MM.1S (cell line): Measurements from ENCODE around the gene VDAC2.
"Not testable (repeated sequence)": the region's sequence is repeated elsewhere in the genome, so short reads cannot be mapped to it uniquely, and the experiment has no call there.

Experiments used
- DNase-seq: peaks from one replicate; pipeline ENCODE4 v3.0.0-alpha.2; 2015
- H2AFZ ChIP-seq: fragments of 300-600 bp; sonication (generic); 2 replicates; pipeline ENCODE4 v1.6.0; 2016; ENCODE audit warnings: antibody characterized with exemption, low read length
- H3F3A ChIP-seq: fragments of 300-600 bp; sonication (generic); 2 replicates; pipeline ENCODE4 v1.6.1; 2016; ENCODE audit warnings: mild to moderate bottlenecking, antibody characterized with exemption, low read length, moderate library complexity, mixed read lengths; ENCODE audit not compliant: insufficient read depth
- H3K27ac ChIP-seq: fragments of 300-600 bp; sonication (generic); 2 replicates; pipeline ENCODE4 v1.5.1; 2016; ENCODE audit warnings: mild to moderate bottlenecking, low read length
- H3K27me3 ChIP-seq: fragments of 300-600 bp; sonication (generic); replicated peaks from 2 replicates; pipeline ENCODE4 v1.6.0; 2016; ENCODE audit warnings: low read length; ENCODE audit not compliant: insufficient read depth
- H3K36me3 ChIP-seq: fragments of 300-600 bp; sonication (generic); replicated peaks from 2 replicates; pipeline ENCODE4 v1.6.1; 2016; ENCODE audit warnings: mild to moderate bottlenecking, low read length, mixed read lengths; ENCODE audit not compliant: insufficient read depth
- H3K4me1 ChIP-seq: fragments of 300-600 bp; sonication (generic); 2 replicates; pipeline ENCODE4 v1.6.1; 2016; ENCODE audit warnings: low read length, mixed read lengths
- H3K4me2 ChIP-seq: fragments of 300-600 bp; sonication (generic); 2 replicates; pipeline ENCODE4 v1.6.0; 2016; ENCODE audit warnings: low read depth, low read length
- H3K4me3 ChIP-seq: fragments of 300-600 bp; sonication (generic); 2 replicates; pipeline ENCODE4 v1.5.1; 2016; ENCODE audit warnings: low read length, mixed read lengths
- H3K79me2 ChIP-seq: fragments of 300-600 bp; sonication (generic); 2 replicates; pipeline ENCODE4 v1.6.1; 2016; ENCODE audit warnings: mixed run types, low read length, mixed read lengths
- H3K9ac ChIP-seq: fragments of 300-600 bp; sonication (generic); 2 replicates; pipeline ENCODE4 v1.6.1; 2016; ENCODE audit warnings: low read length, mixed read lengths
- H3K9me2 ChIP-seq: fragments of 300-600 bp; sonication (generic); replicated peaks from 2 replicates; pipeline ENCODE4 v1.6.1; 2016; ENCODE audit warnings: mild to moderate bottlenecking, low read length, mixed read lengths; ENCODE audit not compliant: insufficient read depth
- H3K9me3 ChIP-seq: fragments of 300-600 bp; sonication (generic); replicated peaks from 2 replicates; pipeline ENCODE4 v1.6.1; 2016; ENCODE audit warnings: mild to moderate bottlenecking, low read length, mixed read lengths; ENCODE audit not compliant: insufficient read depth
- H4K20me1 ChIP-seq: fragments of 300-600 bp; sonication (generic); 2 replicates; pipeline ENCODE4 v1.6.1; 2016; ENCODE audit warnings: mild to moderate bottlenecking, low read length, moderate library complexity, mixed read lengths; ENCODE audit not compliant: insufficient read depth
- CTCF ChIP-seq: fragments of 300-600 bp; sonication (generic); IDR thresholded peaks from 2 replicates; pipeline ENCODE4 v1.5.1; 2016; ENCODE audit warnings: antibody characterized with exemption, low read length, mixed read lengths
- EZH2 ChIP-seq: fragments of 300-600 bp; sonication (generic); optimal IDR thresholded peaks from 2 replicates; pipeline ENCODE3; 2017; ENCODE audit warnings: low read depth, mild to moderate bottlenecking, antibody characterized with exemption, low read length, mixed read lengths
- EZH2phosphoT487 ChIP-seq: fragments of 300-600 bp; sonication (generic); IDR thresholded peaks from 2 replicates; pipeline ENCODE4 v1.6.1; 2018; ENCODE audit warnings: antibody characterized with exemption, low read length

The VDAC2 gene

GRCh38 chr10:75189266-75190096 is 21.1 kb upstream of the VDAC2 start:
- no peaks in the 10 kb centered on the region for H3K27me3 ChIP-seq
- TF ChIP-seq EZH2 = no peak
- no peak for TF ChIP-seq EZH2phosphoT487
- TF ChIP-seq CTCF = no peak
- peaks cover 4% of the 10 kb centered on the region; the same call in 1 of the 2 replicates for H3F3A ChIP-seq
- H3K4me3 ChIP-seq = no peak overlapping the region
- no peaks in the 10 kb centered on the region for H3K36me3 ChIP-seq
- no peak overlapping the region for H3K9ac ChIP-seq
- H3K9me3 ChIP-seq = no peaks in the 10 kb centered on the region
- H3K27ac ChIP-seq = no peak overlapping the region
- H3K9me2 ChIP-seq = no peaks in the 10 kb centered on the region
- no peak for DNase-seq
- H2AFZ ChIP-seq = no peak overlapping the region
- no peaks in the 10 kb centered on the region for H3K79me2 ChIP-seq
- no peak overlapping the region for H3K4me2 ChIP-seq
- H4K20me1 ChIP-seq = no peaks in the 10 kb centered on the region
- H3K4me1 ChIP-seq = no peaks in the 10 kb centered on the region

DNA sequence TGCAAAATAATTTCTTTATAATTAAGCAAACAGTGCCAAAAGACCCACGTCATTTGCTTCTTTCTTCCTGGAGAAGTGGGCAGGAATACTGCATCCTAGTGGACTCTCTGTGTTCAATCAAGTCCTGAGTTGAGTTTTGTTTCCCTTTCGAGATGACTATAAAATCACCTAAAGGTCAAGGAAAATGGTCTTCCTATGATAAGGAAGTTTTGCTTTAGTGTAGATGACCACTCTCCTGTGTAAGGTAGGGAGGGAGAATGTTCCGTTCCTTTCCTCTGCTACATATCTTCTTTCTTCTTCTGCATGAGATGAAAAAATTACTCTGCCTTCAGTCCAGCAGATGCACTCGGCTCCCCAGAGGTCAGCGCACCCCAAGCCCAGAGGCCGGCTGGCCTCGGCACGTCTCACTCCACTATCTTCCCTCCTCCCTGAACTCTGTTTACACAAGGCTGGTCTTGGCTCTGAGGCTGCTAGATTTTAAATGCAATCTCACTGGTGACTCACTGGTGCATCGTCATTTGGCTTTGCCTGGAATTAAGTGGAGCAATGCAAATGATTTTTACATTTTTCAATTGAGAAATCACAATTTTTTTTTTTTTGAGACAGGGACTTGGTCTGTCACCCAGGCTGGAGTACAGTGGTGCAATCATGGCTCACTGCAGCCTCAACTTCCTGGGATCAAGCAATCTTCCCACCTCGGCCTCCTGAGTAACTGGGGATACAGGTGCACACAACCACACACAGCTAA is 18.6 kb upstream of the VDAC2 start:
- Histone ChIP-seq H3K4me2 (no peak overlapping the region), H4K20me1 (no peaks in the 10 kb centered on the region), H3K27me3 (no peaks in the 10 kb centered on the region), H3K36me3 (no peaks in the 10 kb centered on the region), H3F3A (peaks cover 4% of the 10 kb centered on the region; the same call in 1 of the 2 replicates), H3K9ac (no peak overlapping the region), H3K79me2 (no peaks in the 10 kb centered on the region), H3K4me3 (no peak overlapping the region), H2AFZ (no peak overlapping the region), H3K27ac (no peak overlapping the region), H3K9me2 (no peaks in the 10 kb centered on the region), H3K4me1 (no peaks in the 10 kb centered on the region), H3K9me3 (no peaks in the 10 kb centered on the region)
- TF ChIP-seq EZH2 (no peak), EZH2phosphoT487 (no peak), CTCF (no peak)
- DNase-seq = no peak

DNA sequence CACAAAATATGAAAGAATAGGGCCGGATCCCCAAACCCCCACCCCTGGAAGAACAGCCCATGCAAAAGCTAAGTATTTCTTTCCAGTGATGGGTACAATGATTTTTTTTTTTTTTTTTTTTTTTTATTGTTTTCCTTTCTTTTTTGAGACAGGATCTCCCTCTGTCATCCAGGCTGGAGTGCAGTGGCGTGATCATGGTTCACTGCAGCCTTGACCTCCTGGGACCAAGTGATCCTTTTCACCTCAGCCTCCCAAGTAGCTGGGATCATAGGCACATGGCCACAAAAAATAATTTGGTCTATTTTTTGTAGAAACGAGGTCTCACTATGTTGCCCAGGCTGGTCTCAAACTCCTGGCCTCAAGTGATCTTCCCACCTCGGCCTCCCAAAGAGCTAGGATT is 16.0 kb upstream of the VDAC2 start:
- H3K36me3 ChIP-seq, H3K79me2 ChIP-seq, H3F3A ChIP-seq, DNase-seq, H3K9me2 ChIP-seq, H3K27me3 ChIP-seq, H3K4me1 ChIP-seq, H2AFZ ChIP-seq, H3K9me3 ChIP-seq, H3K4me3 ChIP-seq, H4K20me1 ChIP-seq, H3K27ac ChIP-seq, H3K4me2 ChIP-seq, H3K9ac ChIP-seq: not testable (repeated sequence)
